ENCODE results near the gene PDE6G. TPM values are rescaled to one million over a fixed set of nuclear protein-coding genes. Genes with fewer than 3 reads are reported as not detected.

The PDE6G gene
- total and polyA plus RNA-seq, 4 donors = 0.25 to 1.9 (median 1.3) TPM

- Histone ChIP-seq H3K27ac (ENCODE audit: low read depth in 1 of 2, low read length in 2 of 2) (no peak overlapping the region), H3K9ac (ENCODE audit: low read depth in 1 of 2, low read length in 2 of 2) (no peak overlapping the region), H3K36me3 (ENCODE audit: control insufficient read depth in 4 of 4, insufficient read depth in 3 of 4, low read depth in 1 of 4, low read length in 3 of 4) (no peaks in the 10 kb centered on the region), H3K9me3 (ENCODE audit: control insufficient read depth in 4 of 4, low read length in 3 of 4) (peaks cover 0 to 5% (median 2%) of the 10 kb centered on the region in 4 donors), H3K4me3 (ENCODE audit: low read depth in 1 of 3, low read length in 3 of 3) (no peak overlapping the region), H3K4me1 (ENCODE audit: control insufficient read depth in 4 of 4, insufficient read depth in 4 of 4, low read length in 3 of 4) (no peaks in the 10 kb centered on the region), H3K27me3 (ENCODE audit: control insufficient read depth in 4 of 4, insufficient read depth in 4 of 4, low read length in 3 of 4) (peaks cover 0 to 6% (median 3%) of the 10 kb centered on the region in 4 donors)
- TF ChIP-seq FOXA1 (IDR thresholded peaks at IDR 0.05) (no peak), JUND (IDR thresholded peaks at IDR 0.05) (no peak), SP1 (IDR thresholded peaks at IDR 0.05) (no peak), FOXA2 (IDR thresholded peaks at IDR 0.05) (no peak), HNF4A (conservative IDR thresholded peaks at IDR 0.05) (no peak), ATF3 (IDR thresholded peaks at IDR 0.05) (no peak), TAF1 (conservative IDR thresholded peaks at IDR 0.05) (no peak), MAX (IDR thresholded peaks at IDR 0.05) (no peak), EGR1 (IDR thresholded peaks at IDR 0.05; ENCODE audit: low read depth in 2 of 2) (no peak), RXRA (IDR thresholded peaks at IDR 0.05) (no peak), CTCF (IDR thresholded peaks at IDR 0.05; ENCODE audit: low read depth, low read length, missing input control) (no peak), HNF4G (IDR thresholded peaks at IDR 0.05) (no peak), YY1 (IDR thresholded peaks at IDR 0.05) (no peak), NR2F2 (IDR thresholded peaks at IDR 0.05) (no peak), REST (IDR thresholded peaks at IDR 0.05) (no peak), GABPA (IDR thresholded peaks at IDR 0.05 in 1 of 2, conservative IDR thresholded peaks at IDR 0.05 in 1 of 2) (no peak), RAD21 (IDR thresholded peaks at IDR 0.05) (no peak), ZBTB33 (IDR thresholded peaks at IDR 0.05) (no peak)
- DNase-seq (ENCODE audit: low spot score) = no peak
- WGBS = 67% methylated on average over 14 of the region's 14 CpGs
Observed at GRCh38 chr17:81648707-81649085, 7.6 kb downstream of the PDE6G start.
